ENCODE data around the gene LY6G6C.

DNA sequence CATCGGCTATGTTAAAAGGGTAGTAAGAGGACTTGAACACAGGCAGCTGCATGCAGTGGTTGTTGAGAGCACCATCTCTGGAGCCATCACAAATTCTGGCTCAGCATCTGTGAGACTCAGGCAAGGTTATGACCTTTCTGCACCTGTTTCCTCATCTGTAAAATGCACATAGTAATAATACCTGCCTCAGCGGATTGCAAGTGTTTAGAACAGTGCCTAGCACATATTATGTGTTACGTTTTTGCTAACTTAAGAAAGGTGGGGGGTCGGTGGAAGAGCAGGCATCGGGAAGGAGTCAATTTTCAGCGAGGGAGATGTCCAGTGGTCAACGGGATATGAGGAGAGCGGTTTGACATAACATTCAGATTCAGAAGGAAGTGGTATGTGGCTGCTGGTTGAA lies 43.6 kb downstream of the LY6G6C start:
- TF ChIP-seq, protein P1, sequence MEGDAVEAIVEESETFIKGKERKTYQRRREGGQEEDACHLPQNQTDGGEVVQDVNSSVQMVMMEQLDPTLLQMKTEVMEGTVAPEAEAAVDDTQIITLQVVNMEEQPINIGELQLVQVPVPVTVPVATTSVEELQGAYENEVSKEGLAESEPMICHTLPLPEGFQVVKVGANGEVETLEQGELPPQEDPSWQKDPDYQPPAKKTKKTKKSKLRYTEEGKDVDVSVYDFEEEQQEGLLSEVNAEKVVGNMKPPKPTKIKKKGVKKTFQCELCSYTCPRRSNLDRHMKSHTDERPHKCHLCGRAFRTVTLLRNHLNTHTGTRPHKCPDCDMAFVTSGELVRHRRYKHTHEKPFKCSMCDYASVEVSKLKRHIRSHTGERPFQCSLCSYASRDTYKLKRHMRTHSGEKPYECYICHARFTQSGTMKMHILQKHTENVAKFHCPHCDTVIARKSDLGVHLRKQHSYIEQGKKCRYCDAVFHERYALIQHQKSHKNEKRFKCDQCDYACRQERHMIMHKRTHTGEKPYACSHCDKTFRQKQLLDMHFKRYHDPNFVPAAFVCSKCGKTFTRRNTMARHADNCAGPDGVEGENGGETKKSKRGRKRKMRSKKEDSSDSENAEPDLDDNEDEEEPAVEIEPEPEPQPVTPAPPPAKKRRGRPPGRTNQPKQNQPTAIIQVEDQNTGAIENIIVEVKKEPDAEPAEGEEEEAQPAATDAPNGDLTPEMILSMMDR (IDR thresholded peaks at IDR 0.05; ENCODE audit: low read depth, low read length), result no peak
- TF ChIP-seq, protein P2, sequence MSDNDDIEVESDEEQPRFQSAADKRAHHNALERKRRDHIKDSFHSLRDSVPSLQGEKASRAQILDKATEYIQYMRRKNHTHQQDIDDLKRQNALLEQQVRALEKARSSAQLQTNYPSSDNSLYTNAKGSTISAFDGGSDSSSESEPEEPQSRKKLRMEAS (IDR thresholded peaks at IDR 0.05; ENCODE audit: low read depth, low read length), result no peak
- TF ChIP-seq POLR2A (IDR thresholded peaks at IDR 0.05; ENCODE audit: extremely low read depth, insufficient read length), result no peak

Measured in NB4 (cell line).